ENCODE measurements around the gene CRK.
A peak's percentile ranks its signal among the peaks of the same experiment; 100 is the strongest.
"Not testable (repeated sequence)": the region's sequence is repeated elsewhere in the genome, so short reads cannot be mapped to it uniquely, and the experiment has no call there.

The CRK gene

GRCh38 chr17:1391577-1391976, 64.5 kb downstream of the CRK start:
- H3K4me3 ChIP-seq (ENCODE audit: low read depth, low read length): no peak overlapping the region
- DNase-seq (ENCODE audit: low read depth): no peak
- TF ChIP-seq CTCF (IDR thresholded peaks at IDR 0.05; ENCODE audit: control insufficient read depth, extremely low read depth, insufficient read depth): no peak

- no peak overlapping the region for H3K4me3 ChIP-seq (ENCODE audit: low read depth, low read length)
- no peak for DNase-seq (ENCODE audit: low read depth)
- TF ChIP-seq CTCF (IDR thresholded peaks at IDR 0.05; ENCODE audit: control insufficient read depth, extremely low read depth, insufficient read depth): no peak
These were observed 65.3 kb downstream of the CRK start for GRCh38 chr17:1390432-1391367.

GRCh38 chr17:1387490-1388227, 68.4 kb downstream of the CRK start:
- DNase-seq (ENCODE audit: low read depth); H3K4me3 ChIP-seq (ENCODE audit: low read depth, low read length): not testable (repeated sequence)

GRCh38 chr17:1386675-1387190, 69.3 kb downstream of the CRK start:
- H3K4me3 ChIP-seq (ENCODE audit: low read depth, low read length); DNase-seq (ENCODE audit: low read depth): not testable (repeated sequence)

- no peak overlapping the region for H3K4me3 ChIP-seq (ENCODE audit: low read depth, low read length)
- TF ChIP-seq CTCF (IDR thresholded peaks at IDR 0.05; ENCODE audit: control insufficient read depth, extremely low read depth, insufficient read depth): no peak
- no peak for DNase-seq (ENCODE audit: low read depth)
These were observed 69.8 kb downstream of the CRK start for GRCh38 chr17:1386265-1386664.

- TF ChIP-seq CTCF (IDR thresholded peaks at IDR 0.05; ENCODE audit: control insufficient read depth, extremely low read depth, insufficient read depth): no peak
- DNase-seq (ENCODE audit: low read depth): peak; percentile 46
These were observed 70.2 kb downstream of the CRK start for GRCh38 chr17:1385861-1386260.

GRCh38 chr17:1384905-1385435, 71.1 kb downstream of the CRK start:
- TF ChIP-seq CTCF (IDR thresholded peaks at IDR 0.05; ENCODE audit: control insufficient read depth, extremely low read depth, insufficient read depth): no peak
- DNase-seq (ENCODE audit: low read depth): no peak
- no peak overlapping the region for H3K4me3 ChIP-seq (ENCODE audit: low read depth, low read length)

More at GRCh38 chr17:1385861-1386260, 70.2 kb downstream of the CRK start:
- no peak overlapping the region for H3K4me3 ChIP-seq (ENCODE audit: low read depth, low read length)

All from LNCaP clone FGC (cell line).